ENCODE measurements around the gene DNAJC6.

DNA sequence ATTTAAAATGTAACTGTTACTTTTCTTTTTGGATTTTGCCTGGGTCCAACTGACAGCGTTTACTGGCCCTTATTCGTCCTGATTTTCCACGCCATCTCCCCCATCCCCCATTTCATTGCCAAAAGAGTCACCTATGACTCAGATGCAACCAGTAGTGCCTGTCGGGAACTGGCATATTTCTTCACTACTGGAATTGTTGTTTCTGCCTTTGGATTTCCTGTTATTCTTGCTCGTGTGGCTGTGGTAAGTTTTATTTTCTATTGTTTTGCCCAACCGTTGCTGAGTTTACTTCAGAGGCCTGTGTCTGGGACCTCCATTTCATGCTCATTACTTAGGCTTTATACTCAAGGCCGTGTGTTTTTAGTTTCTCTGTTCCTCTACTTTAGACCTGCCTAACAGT, 120.5 kb downstream of the DNAJC6 start:
- TF ChIP-seq POLR2A (IDR thresholded peaks at IDR 0.05; ENCODE audit: low read depth, low read length) (no peak), POLR2AphosphoS5 (IDR thresholded peaks at IDR 0.05; ENCODE audit: low read depth, low read length) (no peak), TAF1 (IDR thresholded peaks at IDR 0.05; ENCODE audit: low read depth, low read length) (no peak), POU2F2 (IDR thresholded peaks at IDR 0.05; ENCODE audit: low read depth, low read length) (no peak)
